Body of pancreas (tissue), 4 donors: ENCODE data around the gene FBXO42. TPM values are rescaled to one million over a fixed set of nuclear protein-coding genes. Genes with fewer than 3 reads are reported as not detected.

Experiments used
- ATAC-seq: fragments of 150-250 bp; one replicate; pipeline ENCODE4 v1.9.1; 2016
- DNase-seq, 4 donors: peaks; one replicate each; pipeline ENCODE4 v3.0.0-alpha.2; 2019
- H3K27ac ChIP-seq, 4 donors: fragments of 200-600 bp; sonication (generic); 1 replicate in 3 of 4; 2 replicates in 1 of 4; pipeline versions ENCODE4 v1.5.1 to v1.6.1; 2016 to 2019; ENCODE audit warnings: mild to moderate bottlenecking in 1 of 4, mixed read lengths in 1 of 4, moderate library complexity in 1 of 4
- H3K27me3 ChIP-seq, 2 donors: fragments of 200-600 bp; sonication (generic); one replicate each; pipeline ENCODE4 v1.6.0; 2016; ENCODE audit warnings: mild to moderate bottlenecking in 1 of 2
- H3K36me3 ChIP-seq, 2 donors: fragments of 200-600 bp; sonication (generic); replicated peaks in 1 of 2; 2 replicates each; pipeline ENCODE4 v1.5.1; 2016; ENCODE audit warnings: low read depth in 2 of 2; ENCODE audit not compliant: insufficient read depth in 1 of 2
- H3K4me1 ChIP-seq: fragments of 200-600 bp; sonication (generic); one replicate; pipeline ENCODE4 v1.6.0; 2016
- H3K4me3 ChIP-seq, 2 donors: fragments of 200-600 bp; sonication (generic); 1 replicate in 1 of 2; 2 replicates in 1 of 2; pipeline ENCODE4 v1.5.1; 2016 to 2019
- H3K9me3 ChIP-seq, 3 donors: fragments of 200-600 bp; sonication (generic); 1 replicate in 2 of 3; 2 replicates in 1 of 3; pipeline ENCODE4 v1.5.1; 2016
- POLR2A ChIP-seq, 3 donors: fragments of 450-650 bp; IDR thresholded peaks; one replicate each; pipeline ENCODE4 v1.6.1; 2016; ENCODE audit warnings: antibody characterized with exemption in 3 of 3, mild to moderate bottlenecking in 2 of 3
- WGBS, 2 donors: methylation state at CpG; one replicate each; pipeline ENCODE4 v1.1.5; 2017; 5-methylcytosine and 5-hydroxymethylcytosine counted together
- intact Hi-C: fragments of 100-400 bp; cut with DNase I; formaldehyde crosslinking; loops from one replicate; pipeline ENCODE4 v1.15.1; 2023
- total RNA-seq, 2 donors: library from RNA; depleted of rRNA; stranded (reverse); fragments of >200 nt; gene quantifications; one replicate each; pipeline ENCODE4 v1.1.0, GENCODE V29; 2016
- TF ChIP-seq, protein P1 (sequence below), 7 experiments: fragments of 450-650 bp in 4 of 7; fragments of 200-600 bp in 3 of 7; sonication (generic) in 3 of 7; IDR thresholded peaks; one replicate each; pipeline ENCODE4 v1.5.1; 2016 to 2019; ENCODE audit warnings: antibody characterized with exemption in 7 of 7

The FBXO42 gene
- total RNA-seq: 10 to 100 TPM; 11.9 to 33.6 TPM

- intact Hi-C loops: loop anchor here (10.0 kb wide), 1 partner anchor 277 kb away; the partner anchor contains the start of gene FAM131C
- WGBS, 2 donors: 0% methylated on average over 7 to 58 of the region's 81 CpGs
- DNase-seq: peak; percentile 90 to 92 (median 92)
Measured at GRCh38 chr1:16351994-16352841, at the start of gene FBXO42. Gene FBXO42 (minus strand): TSS chr1:16352480. CDS start chr1:16315418, 37,062 bp downstream.

GRCh38 chr1:16398371-16398953 lies 46.2 kb upstream of the FBXO42 start:
- no peaks in the 10 kb centered on the region for H3K27me3 ChIP-seq
- no peak for ATAC-seq
- TF ChIP-seq, protein P1, sequence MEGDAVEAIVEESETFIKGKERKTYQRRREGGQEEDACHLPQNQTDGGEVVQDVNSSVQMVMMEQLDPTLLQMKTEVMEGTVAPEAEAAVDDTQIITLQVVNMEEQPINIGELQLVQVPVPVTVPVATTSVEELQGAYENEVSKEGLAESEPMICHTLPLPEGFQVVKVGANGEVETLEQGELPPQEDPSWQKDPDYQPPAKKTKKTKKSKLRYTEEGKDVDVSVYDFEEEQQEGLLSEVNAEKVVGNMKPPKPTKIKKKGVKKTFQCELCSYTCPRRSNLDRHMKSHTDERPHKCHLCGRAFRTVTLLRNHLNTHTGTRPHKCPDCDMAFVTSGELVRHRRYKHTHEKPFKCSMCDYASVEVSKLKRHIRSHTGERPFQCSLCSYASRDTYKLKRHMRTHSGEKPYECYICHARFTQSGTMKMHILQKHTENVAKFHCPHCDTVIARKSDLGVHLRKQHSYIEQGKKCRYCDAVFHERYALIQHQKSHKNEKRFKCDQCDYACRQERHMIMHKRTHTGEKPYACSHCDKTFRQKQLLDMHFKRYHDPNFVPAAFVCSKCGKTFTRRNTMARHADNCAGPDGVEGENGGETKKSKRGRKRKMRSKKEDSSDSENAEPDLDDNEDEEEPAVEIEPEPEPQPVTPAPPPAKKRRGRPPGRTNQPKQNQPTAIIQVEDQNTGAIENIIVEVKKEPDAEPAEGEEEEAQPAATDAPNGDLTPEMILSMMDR (IDR thresholded peaks at IDR 0.05): no peak
- TF ChIP-seq POLR2A (IDR thresholded peaks at IDR 0.05): no peak
- no peaks in the 10 kb centered on the region for H3K4me1 ChIP-seq
- no peaks in the 10 kb centered on the region for H3K9me3 ChIP-seq
- DNase-seq: no peak
- intact Hi-C loops: no loop called here
- no peak overlapping the region for H3K4me3 ChIP-seq
- no peak overlapping the region for H3K27ac ChIP-seq
- peaks cover 0 to 5% of the 10 kb centered on the region in 2 donors for H3K36me3 ChIP-seq
- WGBS, 2 donors: 91 to 100% methylated on average over 1 to 5 of the region's 5 CpGs

More at GRCh38 chr1:16351994-16352841, at the start of gene FBXO42:
- Histone ChIP-seq H3K27me3 (no peaks in the 10 kb centered on the region), H3K4me1 (peaks cover 27% of the 10 kb centered on the region), H3K9me3 (no peaks in the 10 kb centered on the region), H3K36me3 (no peaks in the 10 kb centered on the region), H3K27ac (peak within 1 kb of the TSS; percentile 88 to 95 (median 92)), H3K4me3 (peak within 1 kb of the TSS; percentile 77 to 97)
- TF ChIP-seq POLR2A (IDR thresholded peaks at IDR 0.05): peak; percentile 89 to 90 (median 90)
- TF ChIP-seq, protein P1 (IDR thresholded peaks at IDR 0.05): peak in 5 of 7 experiments; percentile 26 to 72 (median 45)
- ATAC-seq: peak; percentile 97

DNA sequence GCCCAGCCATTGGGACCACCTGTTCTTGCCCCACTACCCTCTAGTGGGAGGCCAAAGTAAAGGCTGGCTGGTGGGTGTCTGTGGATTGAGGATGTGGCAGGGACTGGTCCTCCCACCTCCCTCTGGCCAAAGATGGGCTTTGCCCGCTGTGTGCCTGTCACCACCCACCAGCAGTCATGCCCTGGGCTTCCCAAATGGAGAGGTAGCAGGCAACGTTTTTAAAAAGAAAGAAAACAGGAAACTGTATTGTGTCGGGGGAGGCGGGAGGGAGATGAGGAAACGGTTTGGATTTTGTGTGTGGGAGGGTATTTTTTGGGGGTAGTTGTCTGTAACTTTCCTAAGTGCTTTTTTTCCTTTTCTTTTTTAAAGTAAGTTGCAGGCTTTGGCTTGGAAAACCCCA lies 44.8 kb upstream of the FBXO42 start:
- peaks cover 6% of the 10 kb centered on the region for H3K4me1 ChIP-seq
- DNase-seq (no peak), ATAC-seq (no peak)
- TF ChIP-seq, protein P1 (IDR thresholded peaks at IDR 0.05): no peak
- TF ChIP-seq POLR2A (IDR thresholded peaks at IDR 0.05): no peak
- no peaks in the 10 kb centered on the region for H3K27me3 ChIP-seq
- H3K27ac ChIP-seq: no peak overlapping the region
- no peak overlapping the region for H3K4me3 ChIP-seq
- peaks cover 0 to 5% of the 10 kb centered on the region in 2 donors for H3K36me3 ChIP-seq
- intact Hi-C loops: no loop called here
- H3K9me3 ChIP-seq: no peaks in the 10 kb centered on the region
- WGBS, 2 donors: 67 to 72% methylated on average over 5 of the region's 5 CpGs

DNA sequence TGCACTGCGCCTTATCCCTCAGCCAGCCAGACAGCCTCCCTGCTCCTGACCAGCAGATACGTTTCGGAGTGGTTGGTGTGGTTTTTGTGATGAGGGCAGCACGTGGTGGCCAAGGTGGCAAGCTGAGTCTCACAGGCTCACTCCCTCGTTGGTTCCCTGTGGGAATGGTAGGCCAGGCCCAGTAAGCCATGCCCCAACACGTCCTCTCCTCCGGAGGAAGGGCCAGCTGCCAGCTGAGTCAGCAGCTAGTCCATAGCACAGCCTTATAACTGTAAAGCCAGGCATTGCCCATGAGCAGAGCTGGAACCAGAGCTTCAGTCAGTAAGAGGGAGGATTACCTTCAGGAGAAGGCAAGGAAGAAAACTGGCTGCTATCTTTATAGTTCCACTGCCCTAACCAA lies 44.3 kb upstream of the FBXO42 start:
- ATAC-seq (no peak), DNase-seq (peak in 1 of 4 donors; percentile 13)
- intact Hi-C loops: no loop called here
- Histone ChIP-seq H3K27ac (no peak overlapping the region), H3K4me1 (peaks cover 11% of the 10 kb centered on the region), H3K9me3 (no peaks in the 10 kb centered on the region), H3K27me3 (no peaks in the 10 kb centered on the region), H3K36me3 (peaks cover 0 to 5% of the 10 kb centered on the region in 2 donors), H3K4me3 (no peak overlapping the region)
- 80% methylated on average over 7 of the region's 7 CpGs; no CpG with 5 or more reads in 1 of the 2 donors for WGBS, 2 donors
- TF ChIP-seq, protein P1 (IDR thresholded peaks at IDR 0.05): no peak
- TF ChIP-seq POLR2A (IDR thresholded peaks at IDR 0.05): no peak
